ENCODE results near the gene SENP3. TPM values are rescaled to one million over a fixed set of nuclear protein-coding genes. Genes with fewer than 3 reads are reported as not detected.

Gene SENP3
- total and polyA plus RNA-seq, 2 of the 13 experiments (the other 11 are each of a cell fraction or from before 2014, with no cell fraction given), result 55.8 to 75.4 TPM

GRCh38 chr17:7561028-7561575 lies 617 bp upstream of the SENP3 start (continued):
- TF ChIP-seq GTF2F1 (IDR thresholded peaks at IDR 0.05; ENCODE audit: low read length) (no peak), ZNF142 (CRISPR knock-in tag; IDR thresholded peaks at IDR 0.05) (no peak), CHD2 (IDR thresholded peaks at IDR 0.05; ENCODE audit: low read depth, low read length) (no peak), KDM6A (CRISPR knock-in tag; IDR thresholded peaks at IDR 0.05; ENCODE audit: low read depth) (no peak), ZFX (CRISPR knock-in tag; IDR thresholded peaks at IDR 0.05; ENCODE audit: low read depth) (no peak), KLF6 (CRISPR knock-in tag; IDR thresholded peaks at IDR 0.05) (no peak; the same call in 1 of the 2 replicates), RXRA (CRISPR knock-in tag; IDR thresholded peaks at IDR 0.05) (0 out of 2 replicates have a peak, but pooled peaks have one; percentile 12), ZKSCAN5 (CRISPR knock-in tag; IDR thresholded peaks at IDR 0.05) (no peak), ZNF788 (CRISPR knock-in tag; IDR thresholded peaks at IDR 0.05; ENCODE audit: borderline replicate concordance) (no peak), ZNF44 (CRISPR knock-in tag; IDR thresholded peaks at IDR 0.05) (peak; percentile 65; the same call in 1 of the 2 replicates), TCF12 (IDR thresholded peaks at IDR 0.05) (no peak), TCF12 (CRISPR knock-in tag; IDR thresholded peaks at IDR 0.05) (0 out of 2 replicates have a peak, but pooled peaks have one; percentile 54), MXD1 (CRISPR knock-in tag; IDR thresholded peaks at IDR 0.05) (peak; percentile 76), CSRNP2 (CRISPR knock-in tag; conservative IDR thresholded peaks at IDR 0.05; ENCODE audit: low read depth) (no peak), EEA1 (CRISPR knock-in tag; IDR thresholded peaks at IDR 0.05; ENCODE audit: borderline replicate concordance) (no peak), ZFP36L1 (CRISPR knock-in tag; IDR thresholded peaks at IDR 0.05) (no peak), SMARCC2 (IDR thresholded peaks at IDR 0.05) (no peak), GZF1 (CRISPR knock-in tag; IDR thresholded peaks at IDR 0.05) (no peak), ZNF773 (CRISPR knock-in tag; IDR thresholded peaks at IDR 0.05; ENCODE audit: borderline replicate concordance) (no peak)
- TF ChIP-seq, protein P1, sequence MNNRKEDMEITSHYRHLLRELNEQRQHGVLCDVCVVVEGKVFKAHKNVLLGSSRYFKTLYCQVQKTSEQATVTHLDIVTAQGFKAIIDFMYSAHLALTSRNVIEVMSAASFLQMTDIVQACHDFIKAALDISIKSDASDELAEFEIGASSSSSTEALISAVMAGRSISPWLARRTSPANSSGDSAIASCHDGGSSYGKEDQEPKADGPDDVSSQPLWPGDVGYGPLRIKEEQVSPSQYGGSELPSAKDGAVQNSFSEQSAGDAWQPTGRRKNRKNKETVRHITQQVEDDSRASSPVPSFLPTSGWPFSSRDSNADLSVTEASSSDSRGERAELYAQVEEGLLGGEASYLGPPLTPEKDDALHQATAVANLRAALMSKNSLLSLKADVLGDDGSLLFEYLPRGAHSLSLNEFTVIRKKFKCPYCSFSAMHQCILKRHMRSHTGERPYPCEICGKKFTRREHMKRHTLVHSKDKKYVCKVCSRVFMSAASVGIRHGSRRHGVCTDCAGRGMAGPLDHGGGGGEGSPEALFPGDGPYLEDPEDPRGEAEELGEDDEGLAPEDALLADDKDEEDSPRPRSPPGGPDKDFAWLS (CRISPR knock-in tag; IDR thresholded peaks at IDR 0.05; ENCODE audit: borderline replicate concordance), result no peak
